Immature natural killer cell (primary cell): ENCODE results near the gene FOXE1. TPM values are rescaled to one million over a fixed set of nuclear protein-coding genes. Genes with fewer than 3 reads are reported as not detected.

Experiments
- DNase-seq, 3 donors: peaks; one replicate each; pipeline ENCODE4 v3.0.0; 2022; ENCODE audit warnings: mixed read lengths in 1 of 3
- H3K27ac Mint-ChIP-seq, 6 donors: one replicate each; pipeline ENCODE4 v1.8.0; 2020; ENCODE audit warnings: mixed read lengths in 6 of 6, mild to moderate bottlenecking in 5 of 6, inconsistent platforms in 4 of 6, moderate library complexity in 3 of 6
- H3K27me3 Mint-ChIP-seq, 3 donors: one replicate each; pipeline ENCODE4 v1.8.0; 2020 to 2021; ENCODE audit warnings: low read depth in 3 of 3, mild to moderate bottlenecking in 3 of 3, mixed read lengths in 3 of 3, moderate library complexity in 3 of 3, inconsistent platforms in 1 of 3
- H3K36me3 Mint-ChIP-seq, 3 donors: one replicate each; pipeline ENCODE4 v1.8.0; 2020; ENCODE audit warnings: mixed read lengths in 3 of 3, inconsistent platforms in 2 of 3, mild to moderate bottlenecking in 2 of 3
- H3K4me1 Mint-ChIP-seq, 2 donors: one replicate each; pipeline ENCODE4 v1.8.0; 2020; ENCODE audit warnings: inconsistent platforms in 2 of 2, mild to moderate bottlenecking in 2 of 2, mixed read lengths in 2 of 2, moderate library complexity in 1 of 2
- H3K4me3 Mint-ChIP-seq, 5 donors: one replicate each; pipeline ENCODE4 v1.8.0; 2020; ENCODE audit warnings: mild to moderate bottlenecking in 5 of 5, mixed read lengths in 5 of 5, inconsistent platforms in 3 of 5, moderate library complexity in 3 of 5
- H3K9me3 Mint-ChIP-seq, 6 donors: one replicate each; pipeline ENCODE4 v1.8.0; 2020; ENCODE audit warnings: mild to moderate bottlenecking in 6 of 6, mixed read lengths in 6 of 6, inconsistent platforms in 4 of 6, moderate library complexity in 3 of 6
- polyA plus RNA-seq, 3 donors: library from polyadenylated mRNA; unstranded; fragments of 300-500 nt; fragmentation: Illumina TruSeq; gene quantifications; one replicate each; pipeline ENCODE4 v1.2.3, GENCODE V29; 2021

The FOXE1 gene
- polyA plus RNA-seq, 3 donors from 2014 or later = not detected

DNA sequence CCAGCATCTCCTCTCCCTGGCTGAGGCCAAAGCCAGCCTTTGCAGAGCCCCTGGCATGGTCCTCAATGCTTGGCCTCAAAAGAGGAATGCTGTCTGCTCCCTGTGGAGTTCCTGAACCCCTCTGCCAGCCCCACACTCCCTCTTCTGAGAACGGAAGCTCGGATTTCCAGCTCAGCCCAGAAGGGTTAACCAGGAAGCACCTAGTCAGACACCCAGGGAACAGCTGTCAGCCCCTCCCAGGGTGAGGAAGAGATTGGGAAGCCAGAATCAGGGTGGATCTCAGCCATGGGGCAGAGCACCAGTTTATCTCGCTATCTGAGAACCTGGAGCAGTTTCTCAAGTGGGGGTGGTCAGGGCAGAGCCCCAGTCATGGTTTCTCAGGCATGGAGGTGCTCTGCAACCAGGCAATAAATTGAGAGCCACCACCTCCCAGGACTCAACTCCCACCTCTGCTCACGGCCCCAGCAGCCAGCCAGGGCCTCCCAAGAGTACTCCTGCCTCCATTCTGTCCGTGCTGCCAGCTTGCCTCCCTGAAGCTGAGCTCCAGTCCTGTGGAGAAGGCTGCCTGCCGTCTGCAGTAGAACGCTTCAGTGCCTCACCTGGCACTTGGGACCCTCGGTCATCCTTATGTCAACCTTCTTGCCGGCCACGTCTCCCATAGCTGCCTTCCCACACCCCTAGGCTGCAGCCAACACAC, 7.6 kb downstream of the FOXE1 start:
- Mint-ChIP-seq H3K27me3 (peaks cover 23 to 45% (median 29%) of the 10 kb centered on the region in 3 donors), H3K27ac (no peak overlapping the region), H3K4me1 (peaks cover under 1 to 2% of the 10 kb centered on the region in 2 donors), H3K4me3 (no peak overlapping the region), H3K36me3 (peaks cover 0 to 5% (median 4%) of the 10 kb centered on the region in 3 donors), H3K9me3 (peaks cover 0 to 8% (median 5%) of the 10 kb centered on the region in 6 donors)
- DNase-seq = no peak

DNA sequence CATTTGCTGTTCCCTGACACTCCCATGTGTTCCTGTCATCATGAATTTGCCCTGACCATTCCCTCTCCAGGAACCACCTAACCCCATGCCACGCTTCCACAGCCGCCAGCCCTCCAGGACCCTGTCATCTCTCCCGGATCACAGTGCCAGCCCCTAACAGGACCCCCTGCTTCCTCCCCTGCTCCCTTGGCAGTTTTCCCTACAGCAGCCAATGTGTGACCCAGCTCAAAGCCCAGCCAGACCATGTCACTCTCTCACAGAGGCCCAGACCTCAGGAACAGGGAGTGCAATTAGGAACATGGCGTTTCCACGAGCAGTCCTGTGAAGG, 8.1 kb downstream of the FOXE1 start:
- H3K9me3 Mint-ChIP-seq = peaks cover 2 to 13% (median 10%) of the 10 kb centered on the region in 6 donors
- no peak overlapping the region for H3K27ac Mint-ChIP-seq
- H3K36me3 Mint-ChIP-seq = peaks cover 0 to 8% (median 5%) of the 10 kb centered on the region in 3 donors
- DNase-seq = no peak
- peaks cover 22 to 42% (median 23%) of the 10 kb centered on the region in 3 donors for H3K27me3 Mint-ChIP-seq
- no peaks in the 10 kb centered on the region for H3K4me1 Mint-ChIP-seq
- no peak overlapping the region for H3K4me3 Mint-ChIP-seq

DNA sequence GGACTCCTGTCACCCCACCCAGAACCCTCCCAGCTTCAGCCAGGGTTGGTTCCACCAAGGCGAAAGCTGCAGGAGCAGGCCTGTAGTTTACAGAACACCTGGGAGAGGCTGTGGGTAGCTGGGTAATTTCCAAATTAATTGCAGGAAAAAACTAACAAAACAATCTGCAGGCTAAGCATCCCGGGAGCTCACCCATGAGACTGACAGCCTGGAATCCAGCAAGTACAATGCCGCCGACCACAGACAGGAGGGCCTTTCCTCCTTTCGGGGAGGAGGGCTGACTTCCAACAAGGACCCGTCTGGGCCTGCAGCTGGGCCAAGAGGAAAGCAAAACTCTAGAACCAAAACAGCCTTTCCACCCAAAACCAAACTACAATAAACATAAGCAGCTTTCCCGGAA, 10.3 kb downstream of the FOXE1 start:
- no peak overlapping the region for H3K27ac Mint-ChIP-seq
- no peaks in the 10 kb centered on the region for H3K4me1 Mint-ChIP-seq
- DNase-seq = no peak
- peaks cover 12 to 28% (median 22%) of the 10 kb centered on the region in 6 donors for H3K9me3 Mint-ChIP-seq
- H3K4me3 Mint-ChIP-seq = no peak overlapping the region
- peaks cover 4 to 11% (median 5%) of the 10 kb centered on the region in 3 donors for H3K36me3 Mint-ChIP-seq
- peaks cover 16 to 34% (median 20%) of the 10 kb centered on the region in 3 donors for H3K27me3 Mint-ChIP-seq

DNA sequence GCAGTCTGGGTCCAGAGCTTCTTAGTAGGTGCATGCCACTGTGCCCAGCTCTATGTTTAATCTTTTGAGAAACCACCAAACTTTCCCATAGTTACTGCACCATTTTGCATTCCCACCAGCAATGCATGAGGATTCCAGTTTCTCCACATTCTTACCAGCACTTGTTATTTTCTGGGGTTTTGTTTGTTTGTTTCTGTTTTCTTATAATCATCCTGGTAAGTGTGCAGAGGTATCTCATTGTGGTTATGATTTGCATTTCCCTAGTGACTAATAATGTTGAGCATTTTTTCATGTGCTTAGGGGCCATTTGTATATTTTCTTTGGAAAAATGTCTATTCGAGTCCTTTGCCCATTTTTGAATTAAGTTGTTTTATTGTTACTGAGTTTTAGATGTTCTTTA, 11.4 kb downstream of the FOXE1 start:
- no peaks in the 10 kb centered on the region for H3K4me1 Mint-ChIP-seq
- peaks cover 13 to 28% (median 22%) of the 10 kb centered on the region in 6 donors for H3K9me3 Mint-ChIP-seq
- peaks cover 4 to 14% (median 5%) of the 10 kb centered on the region in 3 donors for H3K36me3 Mint-ChIP-seq

DNA sequence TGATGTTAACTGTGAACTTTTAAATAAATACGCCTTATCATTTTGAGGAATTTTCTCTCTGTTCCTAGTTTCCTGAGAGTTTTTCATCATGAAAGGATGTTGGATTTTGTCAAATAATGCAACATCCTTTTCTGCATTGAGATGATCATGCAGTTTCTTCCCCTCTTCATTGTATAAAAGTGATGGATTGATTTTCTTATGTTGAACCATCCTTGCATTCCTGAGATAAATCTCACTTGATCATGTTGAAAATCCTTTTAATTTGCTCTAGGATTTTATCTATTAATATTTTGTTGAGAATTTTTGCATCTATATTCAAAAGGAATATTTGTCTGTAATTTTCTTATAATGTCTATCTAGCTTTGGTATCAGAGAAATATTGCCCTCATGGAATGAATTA, 13.3 kb downstream of the FOXE1 start:
- no peaks in the 10 kb centered on the region for H3K4me1 Mint-ChIP-seq
- H3K4me3 Mint-ChIP-seq = no peak overlapping the region
- H3K9me3 Mint-ChIP-seq = peaks cover 13 to 28% (median 22%) of the 10 kb centered on the region in 6 donors
- no peak overlapping the region for H3K27ac Mint-ChIP-seq
- H3K27me3 Mint-ChIP-seq = peaks cover 8 to 29% (median 11%) of the 10 kb centered on the region in 3 donors
- H3K36me3 Mint-ChIP-seq = peaks cover 5 to 17% (median 7%) of the 10 kb centered on the region in 3 donors
- DNase-seq = no peak

More for the DNA sequence above, 11.4 kb downstream of the FOXE1 start:
- Mint-ChIP-seq H3K27ac (no peak overlapping the region), H3K27me3 (peaks cover 11 to 28% (median 11%) of the 10 kb centered on the region in 3 donors), H3K4me3 (no peak overlapping the region)
- no peak for DNase-seq

DNA sequence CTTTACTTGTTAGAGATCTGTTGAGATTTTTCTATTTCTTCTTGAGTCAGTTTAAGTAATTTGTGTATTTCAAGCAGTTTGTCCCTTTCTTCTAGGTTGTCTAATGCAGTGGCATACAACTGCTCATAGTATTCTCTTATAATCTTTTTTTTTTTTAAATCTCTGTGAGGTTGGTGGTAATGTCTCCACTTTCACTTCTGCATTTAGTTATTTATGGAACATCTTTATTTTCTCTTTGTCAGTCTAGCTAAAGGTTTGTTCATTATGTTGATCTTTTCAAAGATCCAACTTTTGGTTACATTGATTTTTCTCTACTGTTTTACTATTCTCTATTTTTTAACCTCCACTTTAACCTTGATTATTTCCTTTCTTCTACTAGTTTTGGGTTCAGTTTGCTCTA, 13.8 kb downstream of the FOXE1 start:
- Mint-ChIP-seq H3K4me3 (no peak overlapping the region), H3K27me3 (peaks cover 8 to 29% (median 9%) of the 10 kb centered on the region in 3 donors), H3K9me3 (peaks cover 13 to 28% (median 22%) of the 10 kb centered on the region in 6 donors), H3K27ac (no peak overlapping the region), H3K36me3 (peaks cover 5 to 21% (median 9%) of the 10 kb centered on the region in 3 donors), H3K4me1 (no peaks in the 10 kb centered on the region)
- no peak for DNase-seq

DNA sequence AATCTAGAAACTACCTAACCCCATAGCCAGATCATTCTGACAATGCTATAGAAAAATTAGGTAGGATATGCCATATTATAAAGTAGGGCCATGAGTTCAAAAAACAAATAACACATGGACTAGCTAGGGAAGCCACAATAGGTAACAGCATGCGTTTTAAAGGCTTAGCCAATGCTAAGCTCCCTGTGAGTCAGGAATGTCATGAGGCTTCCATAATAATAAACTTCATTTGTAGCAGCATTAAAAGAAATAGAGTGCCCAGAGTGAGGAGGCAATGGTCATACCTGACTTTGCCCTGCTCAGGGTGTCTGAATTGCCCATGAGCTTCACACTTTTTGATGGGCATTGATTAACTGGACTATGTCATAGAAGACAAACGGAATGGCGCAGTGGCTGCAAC, 15.8 kb downstream of the FOXE1 start:
- H3K4me1 Mint-ChIP-seq = no peaks in the 10 kb centered on the region
- H3K9me3 Mint-ChIP-seq = peaks cover 13 to 28% (median 22%) of the 10 kb centered on the region in 6 donors
- H3K27ac Mint-ChIP-seq = no peak overlapping the region
- peaks cover 5 to 23% (median 9%) of the 10 kb centered on the region in 3 donors for H3K27me3 Mint-ChIP-seq
- H3K4me3 Mint-ChIP-seq = no peak overlapping the region
- no peak for DNase-seq
- peaks cover 5 to 21% (median 9%) of the 10 kb centered on the region in 3 donors for H3K36me3 Mint-ChIP-seq

DNA sequence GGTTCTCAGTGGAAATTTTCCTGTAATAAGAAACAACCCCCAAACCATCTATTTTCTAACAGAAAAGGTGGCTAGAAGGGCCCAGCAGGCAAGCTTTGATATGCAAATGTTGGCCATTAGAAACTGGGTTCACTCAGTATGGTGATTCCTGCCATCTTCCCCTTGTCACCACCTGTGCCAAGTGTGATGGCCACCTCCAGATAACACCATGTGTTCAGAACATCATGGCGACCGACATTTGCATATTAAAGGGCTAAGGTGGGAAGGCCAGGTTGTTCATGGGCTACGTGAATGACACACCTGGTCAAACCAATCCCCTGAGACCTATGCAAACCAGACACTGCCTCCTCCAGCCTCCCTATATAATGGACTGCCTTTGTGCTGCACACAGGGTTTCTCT, 20.4 kb downstream of the FOXE1 start:
- peaks cover 5 to 10% (median 6%) of the 10 kb centered on the region in 3 donors for H3K36me3 Mint-ChIP-seq
- peaks cover 0 to 1% (median 0%) of the 10 kb centered on the region in 6 donors for H3K9me3 Mint-ChIP-seq

DNA sequence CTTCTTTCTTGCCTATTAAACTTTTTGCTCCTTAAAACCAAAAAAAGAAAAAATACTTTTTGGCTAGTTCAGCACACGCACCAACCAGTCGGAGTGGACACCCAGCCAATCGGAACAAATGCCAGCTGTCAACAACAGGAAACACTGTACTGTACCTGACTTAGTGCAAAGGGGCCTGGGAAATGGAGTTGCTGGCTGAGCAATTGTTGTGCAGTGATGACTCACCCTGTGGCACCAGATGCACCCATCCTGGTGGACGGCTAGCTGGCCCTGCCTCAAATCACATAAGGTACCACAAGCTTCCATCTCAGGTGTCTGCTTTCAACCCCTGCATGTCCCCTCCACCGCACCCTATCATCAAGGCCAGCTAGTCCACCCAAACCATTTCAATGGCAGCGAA, 20.9 kb downstream of the FOXE1 start:
- H3K27me3 Mint-ChIP-seq = peaks cover 0 to 13% (median 5%) of the 10 kb centered on the region in 3 donors
- peaks cover 5 to 10% (median 6%) of the 10 kb centered on the region in 3 donors for H3K36me3 Mint-ChIP-seq
- H3K4me3 Mint-ChIP-seq = no peak overlapping the region
- no peak overlapping the region for H3K27ac Mint-ChIP-seq
- H3K4me1 Mint-ChIP-seq = no peaks in the 10 kb centered on the region
- no peaks in the 10 kb centered on the region for H3K9me3 Mint-ChIP-seq
- no peak for DNase-seq

More for the DNA sequence above, 20.4 kb downstream of the FOXE1 start:
- no peak overlapping the region for H3K4me3 Mint-ChIP-seq
- peaks cover 0 to 13% (median 5%) of the 10 kb centered on the region in 3 donors for H3K27me3 Mint-ChIP-seq
- no peak overlapping the region for H3K27ac Mint-ChIP-seq
- no peaks in the 10 kb centered on the region for H3K4me1 Mint-ChIP-seq
- DNase-seq = no peak

DNA sequence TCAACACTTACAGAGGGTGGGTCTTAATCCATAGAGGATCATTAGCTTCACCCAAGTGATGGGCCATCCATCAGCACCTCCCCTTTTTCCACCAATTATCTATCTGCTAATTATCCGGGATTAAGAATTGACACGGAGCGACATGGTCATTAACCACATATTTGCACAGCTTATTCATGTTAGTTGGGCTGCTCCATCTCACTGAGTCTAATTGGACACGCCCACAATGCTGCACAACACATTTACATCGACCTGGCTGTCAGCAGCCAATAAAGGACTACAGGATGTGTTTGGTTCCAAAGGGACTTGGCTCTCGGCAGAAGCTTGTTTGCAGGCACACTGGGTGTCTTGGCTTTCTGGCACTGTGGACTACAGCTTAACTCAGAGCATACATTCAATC, 21.6 kb downstream of the FOXE1 start:
- Mint-ChIP-seq H3K4me1 (no peaks in the 10 kb centered on the region), H3K9me3 (no peaks in the 10 kb centered on the region), H3K27me3 (peaks cover 0 to 10% (median 5%) of the 10 kb centered on the region in 3 donors), H3K4me3 (no peak overlapping the region), H3K27ac (no peak overlapping the region), H3K36me3 (peaks cover 5 to 7% (median 6%) of the 10 kb centered on the region in 3 donors)
- DNase-seq = no peak

DNA sequence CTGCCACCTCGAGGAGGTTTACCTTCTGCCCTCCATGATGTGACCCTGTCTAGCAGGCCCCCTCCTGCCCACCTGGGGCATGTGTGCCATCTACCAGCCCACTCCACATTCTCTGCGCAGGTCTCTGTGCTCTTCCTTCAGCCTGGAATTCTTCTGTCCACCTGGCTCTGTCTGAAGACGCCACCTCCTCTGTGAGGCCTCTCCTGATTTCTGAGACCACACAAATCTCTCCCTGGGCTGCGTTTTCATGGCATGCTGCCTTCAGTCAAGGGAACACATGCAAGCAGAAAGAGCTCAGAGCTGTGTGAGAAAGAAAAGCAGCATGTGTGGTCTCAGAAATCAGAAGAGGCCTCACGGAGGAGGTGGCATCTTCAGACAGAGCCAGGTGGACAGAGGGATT, 22.1 kb downstream of the FOXE1 start:
- Mint-ChIP-seq H3K27ac (no peak overlapping the region), H3K4me3 (no peak overlapping the region), H3K9me3 (no peaks in the 10 kb centered on the region), H3K4me1 (no peaks in the 10 kb centered on the region), H3K27me3 (peaks cover 0 to 10% (median 5%) of the 10 kb centered on the region in 3 donors), H3K36me3 (peaks cover 5 to 7% (median 6%) of the 10 kb centered on the region in 3 donors)
- DNase-seq = no peak

DNA sequence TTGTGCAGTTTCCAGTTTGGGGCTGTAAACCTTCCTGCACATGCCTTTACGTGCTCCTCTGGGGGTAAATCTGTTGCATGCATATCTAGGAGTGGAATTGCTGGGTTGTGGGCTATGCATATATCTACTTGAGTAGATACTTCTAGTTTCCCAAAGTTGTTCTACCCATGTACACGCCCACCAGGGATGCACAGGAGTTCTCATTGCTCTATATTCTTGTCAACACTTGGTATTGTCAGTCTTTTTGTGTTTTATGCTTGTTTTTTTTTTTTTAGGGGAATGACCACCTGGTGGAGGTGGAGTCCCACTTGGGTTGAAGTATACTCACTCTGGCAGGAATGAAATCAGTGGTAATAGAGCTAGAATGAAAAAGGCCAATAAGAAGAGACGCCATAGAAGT, 23.0 kb downstream of the FOXE1 start:
- DNase-seq = no peak
- Mint-ChIP-seq H3K9me3 (no peaks in the 10 kb centered on the region), H3K36me3 (peaks cover 6 to 9% (median 8%) of the 10 kb centered on the region in 3 donors), H3K4me3 (no peak overlapping the region), H3K4me1 (no peaks in the 10 kb centered on the region), H3K27me3 (peaks cover 0 to 5% (median 3%) of the 10 kb centered on the region in 3 donors), H3K27ac (no peak overlapping the region)

DNA sequence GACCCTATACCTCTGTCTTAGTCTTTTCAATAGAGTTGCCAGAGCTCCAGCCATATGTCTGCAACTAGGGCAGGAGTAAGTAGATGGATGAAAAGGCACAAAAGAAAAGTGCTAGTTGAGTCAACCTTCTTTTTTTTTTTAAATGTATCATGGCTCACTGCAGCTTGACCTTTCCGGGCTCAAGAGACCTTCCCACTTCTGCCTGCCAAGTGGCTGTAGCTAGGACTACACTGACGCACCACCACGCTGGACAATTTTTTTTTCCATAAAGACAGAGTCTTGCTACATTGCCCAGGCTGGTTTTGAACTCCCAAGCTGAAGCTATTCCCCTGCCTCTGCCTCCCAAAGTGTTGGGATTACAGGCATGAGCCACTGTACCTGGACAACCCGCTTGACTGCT, 27.3 kb downstream of the FOXE1 start:
- no peaks in the 10 kb centered on the region for H3K4me1 Mint-ChIP-seq
- peaks cover 0 to 4% (median 2%) of the 10 kb centered on the region in 3 donors for H3K27me3 Mint-ChIP-seq
- H3K27ac Mint-ChIP-seq = no peak overlapping the region
- H3K4me3 Mint-ChIP-seq = no peak overlapping the region
- DNase-seq = no peak
- peaks cover 2 to 6% (median 3%) of the 10 kb centered on the region in 3 donors for H3K36me3 Mint-ChIP-seq
- H3K9me3 Mint-ChIP-seq = no peaks in the 10 kb centered on the region

DNA sequence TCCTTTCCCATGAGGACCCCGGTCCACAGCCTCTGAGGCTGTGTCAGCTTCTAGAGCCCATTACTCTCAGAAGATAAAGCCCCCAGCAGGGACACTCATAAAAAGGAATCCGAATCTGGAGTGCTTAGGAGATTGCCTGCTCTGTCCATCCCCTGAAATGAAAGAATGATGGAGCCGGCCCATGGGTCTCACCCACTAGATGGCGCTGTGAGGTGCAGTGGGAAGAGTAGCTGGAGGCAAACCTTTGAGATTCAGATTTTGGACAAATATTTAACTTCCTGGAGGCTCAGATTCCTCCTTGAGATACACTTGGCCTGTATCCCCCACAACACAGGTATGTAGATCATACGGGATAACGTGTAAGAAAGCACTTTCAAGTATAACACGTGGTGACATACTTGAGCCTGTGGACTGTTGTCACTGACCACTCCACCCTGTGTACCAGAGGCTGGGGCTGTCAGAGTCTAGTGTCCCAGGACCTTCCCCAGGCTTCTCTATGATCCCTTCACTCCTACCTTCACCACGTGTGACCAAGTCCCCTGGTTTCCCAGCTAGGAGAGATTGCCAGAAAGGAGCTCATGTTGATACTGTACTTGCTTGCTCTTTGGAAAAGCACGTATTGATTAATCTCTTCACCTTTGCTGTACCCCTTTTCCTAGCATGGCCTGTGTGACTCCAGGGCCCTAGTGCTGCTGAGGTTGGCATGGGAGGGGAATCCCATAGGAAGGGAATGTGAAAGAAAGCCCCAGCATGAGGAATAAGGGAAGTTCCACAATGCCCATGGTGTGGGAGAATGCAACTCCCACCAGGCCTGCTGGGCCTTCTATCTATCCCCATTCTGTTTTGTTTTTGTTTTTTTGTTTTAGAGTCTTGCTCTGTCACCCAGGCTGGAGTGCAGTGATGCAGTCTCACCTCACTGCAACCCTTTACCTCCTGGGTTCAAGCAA, 37.2 kb downstream of the FOXE1 start:
- peak; percentile 32 to 36 (median 36) for DNase-seq
- H3K36me3 Mint-ChIP-seq = peaks cover 0 to 4% (median under 1%) of the 10 kb centered on the region in 3 donors
- no peaks in the 10 kb centered on the region for H3K9me3 Mint-ChIP-seq
- no peak overlapping the region for H3K4me3 Mint-ChIP-seq
- H3K27me3 Mint-ChIP-seq = peaks cover 1 to 4% (median 3%) of the 10 kb centered on the region in 3 donors
- H3K27ac Mint-ChIP-seq = peak overlapping the region in 1 of 6 donors; percentile 7
- H3K4me1 Mint-ChIP-seq = no peaks in the 10 kb centered on the region
